ENCODE results near the gene TSPEAR.
A peak's percentile ranks its signal among the peaks of the same experiment; 100 is the strongest.
"Not testable (repeated sequence)": the region's sequence is repeated elsewhere in the genome, so short reads cannot be mapped to it uniquely, and the experiment has no call there.

The TSPEAR gene

DNA sequence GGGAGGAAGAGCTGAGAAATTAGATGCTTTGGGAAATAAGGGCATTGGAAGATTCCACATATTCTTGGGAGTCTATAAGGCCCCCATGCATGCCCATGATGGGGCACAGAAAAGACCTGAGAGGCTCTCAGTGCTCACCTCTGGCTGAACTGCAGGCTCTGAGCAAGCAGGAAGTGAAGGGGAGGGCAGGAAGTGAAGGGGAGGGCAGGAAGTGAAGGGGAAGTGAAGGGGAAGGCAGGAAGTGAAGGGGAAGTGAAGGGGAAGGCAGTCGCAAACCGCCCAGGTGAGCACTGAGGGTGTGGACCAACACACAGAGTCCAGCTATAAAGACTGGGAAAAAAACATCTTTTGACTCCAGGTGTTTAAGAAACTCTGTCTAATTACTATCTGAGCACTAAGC is 80.9 kb downstream of the TSPEAR start:
- DNase-seq (ENCODE audit: low read depth in 2 of 2), result no peak

DNA sequence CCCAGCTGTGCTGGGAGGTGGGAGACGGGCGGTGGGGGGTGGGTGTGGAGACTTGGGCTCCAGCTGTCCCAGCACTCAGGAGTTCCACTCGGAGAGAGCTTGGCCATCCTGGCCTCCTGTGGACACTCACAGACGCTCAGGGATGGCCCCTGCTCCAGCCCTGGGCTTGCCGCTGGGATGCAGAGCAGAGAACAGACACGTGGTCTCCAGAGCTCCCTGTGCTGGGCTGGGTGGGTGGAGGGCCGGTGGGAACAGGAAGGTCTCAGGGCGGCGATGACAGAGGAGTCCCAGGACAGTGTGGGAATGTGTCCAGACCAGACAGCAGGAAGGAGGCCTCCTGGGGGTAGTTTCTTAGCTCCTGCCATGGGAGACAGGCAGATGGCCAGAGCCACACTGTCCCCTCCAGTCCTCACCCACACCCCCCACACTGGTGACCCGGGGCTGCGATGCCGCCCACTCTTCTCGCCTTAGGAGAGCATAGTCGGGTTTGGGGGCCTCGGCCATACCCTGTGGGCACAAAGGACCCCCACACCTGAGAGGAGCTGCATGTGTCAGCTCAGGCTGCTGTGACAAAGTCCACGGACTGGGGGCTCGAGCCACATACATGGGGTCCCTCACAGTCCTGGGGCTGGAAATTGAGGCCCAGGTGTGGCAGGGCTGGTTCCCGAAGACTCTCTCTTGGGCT is 82.5 kb downstream of the TSPEAR start:
- DNase-seq (ENCODE audit: low read depth in 2 of 2), result no peak

DNA sequence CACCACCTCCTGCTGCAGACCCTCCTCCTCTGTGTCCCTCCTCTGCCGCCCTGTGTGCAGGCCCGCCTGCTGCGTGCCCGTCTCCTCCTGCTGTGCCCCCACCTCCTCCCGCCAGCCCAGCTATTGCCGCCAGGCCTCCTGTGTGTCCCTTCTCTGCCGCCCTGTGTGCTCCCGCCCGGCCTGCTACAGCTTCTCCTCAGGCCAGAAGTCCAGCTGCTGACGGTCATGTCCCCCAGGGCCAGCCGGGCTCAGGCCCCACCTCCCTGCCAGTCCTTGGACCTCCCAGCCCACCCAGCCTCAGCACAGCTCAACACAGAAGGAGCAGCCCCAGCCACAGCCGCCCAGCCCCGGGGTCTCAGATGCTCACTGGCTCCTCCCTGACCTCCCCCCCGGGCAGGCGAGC is 83.5 kb downstream of the TSPEAR start:
- not testable (repeated sequence) for DNase-seq (ENCODE audit: low read depth in 2 of 2)

DNA sequence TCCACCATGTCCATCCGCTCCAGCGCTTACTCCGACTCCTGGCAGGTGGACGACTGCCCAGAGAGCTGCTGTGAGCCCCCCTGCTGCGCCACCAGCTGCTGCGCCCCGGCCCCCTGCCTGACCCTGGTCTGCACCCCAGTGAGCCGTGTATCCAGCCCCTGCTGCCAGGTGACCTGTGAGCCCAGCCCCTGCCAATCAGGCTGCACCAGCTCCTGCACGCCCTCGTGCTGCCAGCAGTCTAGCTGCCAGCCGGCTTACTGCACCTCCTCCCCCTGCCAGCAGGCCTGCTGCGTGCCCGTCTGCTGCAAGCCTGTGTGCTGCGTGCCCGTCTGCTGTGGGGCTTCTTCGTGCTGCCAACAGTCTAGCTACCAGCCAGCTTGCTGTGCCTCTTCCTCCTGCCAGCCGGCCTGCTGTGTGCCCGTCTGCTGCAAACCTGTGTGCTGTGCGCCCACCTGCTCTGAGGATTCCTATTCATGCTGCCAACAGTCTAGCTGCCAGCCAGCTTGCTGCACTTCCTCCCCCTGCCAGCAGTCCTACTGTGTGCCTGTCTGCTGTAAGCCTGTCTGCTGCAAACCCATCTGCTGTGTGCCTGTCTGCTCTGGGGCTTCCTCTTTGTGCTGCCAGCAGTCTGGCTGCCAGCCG is 84.1 kb downstream of the TSPEAR start:
- DNase-seq (ENCODE audit: low read depth in 2 of 2), result not testable (repeated sequence)

DNA sequence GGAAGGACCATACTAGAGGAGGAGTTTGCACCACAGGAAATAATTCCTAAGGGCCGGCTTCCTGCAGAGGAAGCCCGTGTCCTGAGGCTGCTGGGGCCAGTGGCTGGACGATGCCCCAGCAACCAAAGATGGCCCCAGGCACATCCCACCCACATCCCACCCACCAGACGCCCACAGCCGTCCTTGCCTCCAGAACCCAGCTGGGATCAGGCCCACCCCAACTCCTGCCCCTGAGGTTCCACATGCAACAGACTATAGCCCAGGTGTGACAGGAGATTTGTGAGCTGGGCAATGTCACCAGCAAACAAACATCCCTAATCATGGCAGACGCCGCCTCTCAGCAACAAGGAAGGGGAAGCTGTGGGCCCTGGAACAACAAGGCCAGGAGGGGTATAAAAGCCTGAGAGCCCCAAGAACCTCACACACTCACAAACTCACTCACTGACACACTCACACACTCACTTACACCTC is 84.7 kb downstream of the TSPEAR start, which contains the start of gene KRTAP10-9:
KRTAP10-9 (plus strand) TSS at position 421 of the 471 bp plus-strand sequence. CDS start 79 bp downstream, outside the sequence.
- no peak for DNase-seq (ENCODE audit: low read depth in 2 of 2)

DNA sequence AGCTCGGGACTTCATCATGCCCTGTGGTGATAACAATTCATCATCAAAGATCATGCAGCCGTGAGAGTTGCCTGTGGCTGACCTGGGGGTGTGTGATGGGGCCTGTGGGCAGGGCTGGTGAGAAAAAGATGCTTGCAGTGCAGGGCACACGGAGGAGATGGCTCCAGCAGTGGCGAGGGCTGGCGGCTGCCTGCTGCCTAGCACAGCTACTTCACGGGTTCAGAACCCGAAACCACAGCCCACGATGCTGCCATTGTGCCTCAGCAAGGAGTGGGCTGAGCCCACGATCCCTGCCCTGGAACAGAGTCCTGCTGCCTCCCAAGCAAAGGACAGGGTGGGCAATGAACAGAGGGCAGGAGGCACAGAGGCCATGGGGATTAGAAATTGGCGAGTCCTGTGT is 85.1 kb downstream of the TSPEAR start:
- no peak for DNase-seq (ENCODE audit: low read depth in 2 of 2)

DNA sequence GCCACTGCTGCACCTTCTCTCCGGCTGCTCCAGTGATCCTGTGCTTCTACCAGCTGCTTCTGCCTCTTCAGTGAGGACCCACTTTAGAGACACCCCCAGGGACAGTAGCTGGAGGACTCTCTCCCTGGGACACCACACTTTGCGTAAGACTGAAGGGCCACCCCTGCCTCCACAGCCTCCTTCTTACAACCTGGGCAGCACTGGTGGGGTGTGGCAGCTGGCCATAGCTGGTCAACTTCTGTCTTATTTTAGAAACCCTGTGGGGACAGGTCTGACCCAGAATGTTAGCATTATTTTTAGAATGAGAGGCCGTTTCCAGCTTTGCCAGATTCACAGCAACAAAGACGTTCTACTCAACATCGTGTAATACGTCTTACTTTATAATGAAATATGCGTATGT is 85.6 kb downstream of the TSPEAR start:
- no peak for DNase-seq (ENCODE audit: low read depth in 2 of 2)

DNA sequence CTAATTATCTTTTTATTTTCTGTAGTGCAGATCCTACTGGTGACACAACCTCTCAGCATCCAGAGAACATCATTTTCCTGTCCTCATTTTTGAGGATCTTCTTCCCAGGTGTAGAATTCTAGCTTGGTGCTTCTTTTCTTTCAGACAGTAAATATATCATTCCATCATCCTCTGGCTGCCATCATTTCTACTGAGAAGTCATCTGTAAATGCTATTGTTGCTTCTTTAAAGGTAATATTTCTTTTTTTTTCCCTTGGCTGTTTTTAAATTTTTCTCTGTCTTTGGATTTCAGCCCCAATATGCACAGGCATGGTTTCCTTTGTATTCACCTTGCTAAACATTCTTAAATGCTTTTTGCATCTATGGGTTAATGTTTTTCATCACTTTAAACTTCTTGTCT is 87.8 kb downstream of the TSPEAR start:
- no peak for DNase-seq (ENCODE audit: low read depth in 2 of 2)

DNA sequence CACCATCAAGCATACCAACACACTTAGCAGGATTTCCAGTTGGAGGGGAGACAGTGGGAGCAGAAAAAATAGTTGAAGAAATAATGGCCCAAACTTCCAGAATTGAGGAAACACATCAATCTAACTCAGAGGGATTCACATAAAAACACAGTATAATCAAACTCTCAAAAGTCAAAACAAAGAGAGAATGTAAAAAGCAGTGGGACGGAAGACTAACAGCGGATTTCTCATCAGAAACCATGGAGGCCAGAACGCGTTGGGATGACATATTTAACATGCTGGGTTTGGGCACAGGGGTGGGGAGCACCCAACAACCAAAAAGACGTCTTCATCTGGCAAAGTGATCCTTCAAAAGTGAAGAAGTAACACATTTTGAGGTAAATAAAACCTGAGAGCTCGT is 91.5 kb downstream of the TSPEAR start:
- DNase-seq (ENCODE audit: low read depth in 2 of 2), result no peak

DNA sequence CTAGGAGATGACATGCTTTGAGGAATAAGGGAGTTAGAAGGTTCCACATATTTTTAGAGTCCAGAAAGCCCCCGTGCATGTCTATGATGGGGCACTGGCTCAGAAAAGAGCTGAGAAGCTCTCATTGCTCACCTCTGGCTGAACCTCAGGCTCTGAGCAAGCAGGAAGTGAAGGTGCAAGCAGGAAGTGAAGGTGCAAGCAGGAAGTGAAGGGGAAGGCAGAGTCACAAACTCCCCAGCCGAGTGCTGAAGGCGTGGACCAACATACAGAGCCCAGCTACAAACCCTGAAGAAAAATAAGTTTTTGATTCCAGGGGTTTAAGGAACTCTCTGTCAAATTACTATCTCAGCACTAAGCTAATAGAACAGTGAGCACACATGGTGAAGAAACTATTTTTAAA is 92.5 kb downstream of the TSPEAR start:
- peak in 1 of 2 donors; percentile 13 for DNase-seq (ENCODE audit: low read depth in 2 of 2)

DNA sequence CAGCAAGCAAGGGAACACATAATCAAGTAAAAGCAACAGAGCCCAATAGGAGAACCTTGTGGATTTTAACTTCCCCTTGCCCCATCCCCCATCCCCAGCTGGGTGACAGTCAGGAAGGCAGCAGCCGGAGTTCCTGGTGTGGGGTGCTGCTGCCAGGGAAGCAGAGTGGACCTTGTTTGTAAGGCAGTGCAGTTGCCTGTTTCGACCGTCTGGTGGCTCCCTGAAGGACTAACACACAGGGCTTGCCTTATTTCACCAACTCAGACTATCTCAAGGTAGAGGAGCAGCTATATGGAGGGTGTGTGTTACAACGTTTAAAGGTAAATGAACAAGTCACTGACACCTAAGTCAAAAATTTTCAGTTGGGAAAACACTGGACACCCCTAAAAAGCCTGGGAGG is 92.9 kb downstream of the TSPEAR start:
- no peak for DNase-seq (ENCODE audit: low read depth in 2 of 2)

DNA sequence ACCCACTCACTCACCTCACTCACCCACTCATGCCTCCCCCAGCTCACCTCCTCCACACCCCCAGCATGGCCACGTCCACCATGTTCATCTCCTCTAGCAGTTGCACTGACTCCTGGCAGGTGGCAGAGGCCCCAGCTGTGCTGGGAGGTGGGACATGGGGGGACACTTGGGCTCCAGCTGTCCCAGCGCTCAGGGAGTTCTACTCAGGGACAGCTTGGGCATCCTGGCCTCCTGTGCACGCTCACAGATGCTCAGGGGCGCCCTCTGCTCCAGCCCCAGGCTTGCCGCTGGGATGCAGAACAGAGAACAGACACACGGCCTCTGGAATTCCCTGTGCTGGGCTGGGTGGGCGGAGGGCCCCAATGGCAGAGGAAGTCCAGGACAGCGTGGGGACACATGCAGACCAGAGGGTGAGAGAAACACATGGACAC is 94.3 kb downstream of the TSPEAR start:
- DNase-seq (ENCODE audit: low read depth in 2 of 2), result no peak

DNA sequence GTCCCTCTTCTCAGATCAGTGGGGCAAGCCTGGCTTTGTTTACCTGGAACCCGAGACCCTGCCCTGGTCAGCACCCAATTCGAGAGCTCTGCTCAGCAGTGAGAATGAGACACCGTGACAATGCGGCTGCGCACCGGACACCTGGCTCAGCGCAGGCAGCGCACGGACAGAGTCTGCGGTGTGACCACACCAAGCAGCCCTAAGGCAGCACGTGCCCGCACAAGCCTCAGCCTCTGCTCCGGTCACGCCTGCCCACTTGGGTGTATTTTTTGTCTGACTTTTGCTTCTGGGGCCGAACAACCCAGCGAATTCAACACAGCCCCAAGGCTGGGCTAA is 94.8 kb downstream of the TSPEAR start:
- no peak for DNase-seq (ENCODE audit: low read depth in 2 of 2)

DNA sequence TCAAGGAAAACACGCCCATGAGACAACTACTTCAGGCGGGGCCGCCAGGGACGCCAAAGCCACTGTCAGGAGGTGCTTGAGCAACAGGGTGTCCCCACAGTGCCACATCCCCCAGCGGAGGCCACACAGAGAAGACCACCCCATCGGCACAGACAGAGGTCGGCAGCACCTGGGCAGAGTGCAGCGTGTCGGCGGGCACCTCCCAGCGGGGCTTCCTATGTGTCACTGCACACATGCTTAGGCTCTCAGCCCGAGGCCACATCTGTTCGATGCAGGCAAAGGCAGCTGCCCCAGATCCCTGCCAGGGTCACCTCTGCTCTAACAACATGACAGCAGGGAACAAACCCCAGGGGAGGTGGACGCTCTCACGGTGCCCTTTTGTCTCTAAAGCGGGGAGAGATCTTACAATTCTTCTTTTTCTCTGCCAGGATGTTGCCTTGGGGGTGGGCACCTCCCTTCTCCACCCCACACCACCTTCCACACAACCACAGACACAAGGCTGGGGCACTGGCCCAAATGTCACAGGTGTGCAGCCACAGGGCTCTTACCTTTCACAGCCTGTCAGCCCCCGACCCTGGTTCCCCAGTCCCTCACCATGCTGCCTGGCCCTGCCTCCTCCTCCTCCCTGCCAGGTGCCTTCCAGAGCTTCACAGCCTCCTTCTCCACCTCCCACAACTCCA is 95.3 kb downstream of the TSPEAR start:
- no peak for DNase-seq (ENCODE audit: low read depth in 2 of 2)

DNA sequence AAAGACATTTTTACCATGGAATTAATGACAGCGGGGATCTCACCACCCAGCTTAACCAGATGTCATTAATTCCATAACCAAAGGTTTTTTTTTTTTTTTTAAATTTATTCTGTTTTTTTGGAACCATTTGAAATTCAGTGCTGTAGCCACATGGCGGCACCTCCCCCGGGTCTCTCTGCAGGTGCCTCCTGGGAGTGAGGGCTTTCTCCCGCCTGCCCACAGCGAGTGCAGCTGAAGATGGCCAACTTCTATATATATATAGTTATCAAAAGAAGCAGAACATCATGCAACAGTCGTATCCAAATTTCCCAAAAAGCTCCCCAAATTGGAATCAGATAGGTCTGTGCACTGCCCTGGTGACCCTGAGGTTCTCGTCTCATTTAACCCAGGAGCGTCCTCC is 95.9 kb downstream of the TSPEAR start:
- DNase-seq (ENCODE audit: low read depth in 2 of 2), result no peak

DNA sequence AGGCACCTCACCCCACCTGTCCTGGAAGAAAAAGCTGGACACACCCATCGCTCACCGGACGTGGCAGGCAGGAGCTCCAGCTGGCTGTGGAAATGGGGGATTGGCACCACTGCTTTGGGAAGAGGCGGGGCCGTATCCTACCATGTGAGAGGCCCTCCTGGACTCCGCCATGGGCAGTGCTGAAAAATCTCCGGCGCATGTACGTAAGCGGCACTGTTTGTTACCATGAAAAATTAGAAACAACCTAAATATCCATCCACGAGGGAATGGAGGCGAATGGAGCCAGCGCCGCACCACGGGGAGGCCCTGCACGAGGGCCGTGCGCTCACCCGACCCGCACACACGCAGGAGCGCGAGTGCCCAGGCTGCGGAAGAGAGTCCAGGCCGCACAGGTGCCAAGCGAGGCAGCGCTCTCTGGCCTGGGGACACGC is 96.4 kb downstream of the TSPEAR start:
- no peak for DNase-seq (ENCODE audit: low read depth in 2 of 2)

DNA sequence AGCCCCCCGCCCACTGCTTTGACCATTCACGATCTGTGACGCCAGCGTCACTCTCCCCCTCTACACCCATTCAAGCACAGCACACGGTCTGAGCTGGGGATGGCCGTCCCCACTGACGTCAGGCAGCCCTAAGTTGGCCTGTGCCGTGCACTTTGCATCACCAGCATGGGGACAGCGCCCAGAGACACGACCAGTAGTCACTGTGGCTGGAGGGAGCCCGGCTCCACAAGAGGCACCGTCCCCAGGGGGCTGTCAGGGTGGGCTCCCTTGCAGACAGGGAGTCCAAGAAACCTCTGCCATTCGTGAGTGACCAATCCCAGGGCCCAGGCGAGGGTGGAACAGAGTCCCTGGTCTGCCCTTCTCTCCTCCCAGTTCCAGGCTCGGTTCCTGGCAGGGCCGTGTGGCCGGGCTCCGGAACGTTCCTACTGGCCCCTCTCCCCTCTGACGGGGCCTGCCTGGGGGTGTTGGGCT is 97.2 kb downstream of the TSPEAR start:
- DNase-seq (ENCODE audit: low read depth in 2 of 2), result no peak

DNA sequence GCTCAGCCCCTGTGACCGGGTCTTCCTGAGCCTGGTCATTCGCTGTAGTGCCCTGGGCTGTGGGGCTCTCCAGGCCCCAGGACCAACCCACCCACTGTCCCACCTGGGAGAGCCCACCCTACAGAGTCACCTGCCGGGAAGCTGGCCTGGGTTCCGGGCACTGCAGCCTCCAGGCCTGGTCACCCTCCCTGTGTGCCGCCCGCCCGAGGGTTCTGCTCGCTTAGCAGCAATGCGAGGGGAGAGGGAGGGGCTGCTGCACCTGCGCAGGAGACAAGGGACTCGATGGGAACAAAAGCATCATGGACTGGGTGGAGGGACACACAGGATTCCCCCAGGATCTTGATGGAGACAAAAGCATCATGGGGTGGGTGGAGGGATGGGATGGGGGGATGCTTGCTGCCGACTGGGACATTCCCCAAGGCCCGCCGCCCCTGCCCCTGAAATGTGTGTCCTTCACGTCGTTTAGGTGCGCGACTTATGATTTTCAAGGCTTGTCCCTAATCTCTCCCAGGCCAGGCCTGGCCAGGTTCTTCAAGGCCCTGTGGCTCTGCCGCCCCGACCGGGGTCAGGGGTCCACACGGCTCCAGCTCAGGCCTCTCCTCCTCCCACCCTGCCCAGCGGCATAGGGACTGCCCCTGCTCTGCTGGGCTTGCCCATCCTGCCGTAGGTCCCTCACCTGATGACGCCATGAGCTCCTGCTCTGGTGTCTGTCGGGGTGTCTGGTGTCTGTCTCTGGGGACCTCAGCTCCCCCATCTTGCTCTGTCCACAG is 97.8 kb downstream of the TSPEAR start:
- DNase-seq (ENCODE audit: low read depth in 2 of 2), result no peak

DNA sequence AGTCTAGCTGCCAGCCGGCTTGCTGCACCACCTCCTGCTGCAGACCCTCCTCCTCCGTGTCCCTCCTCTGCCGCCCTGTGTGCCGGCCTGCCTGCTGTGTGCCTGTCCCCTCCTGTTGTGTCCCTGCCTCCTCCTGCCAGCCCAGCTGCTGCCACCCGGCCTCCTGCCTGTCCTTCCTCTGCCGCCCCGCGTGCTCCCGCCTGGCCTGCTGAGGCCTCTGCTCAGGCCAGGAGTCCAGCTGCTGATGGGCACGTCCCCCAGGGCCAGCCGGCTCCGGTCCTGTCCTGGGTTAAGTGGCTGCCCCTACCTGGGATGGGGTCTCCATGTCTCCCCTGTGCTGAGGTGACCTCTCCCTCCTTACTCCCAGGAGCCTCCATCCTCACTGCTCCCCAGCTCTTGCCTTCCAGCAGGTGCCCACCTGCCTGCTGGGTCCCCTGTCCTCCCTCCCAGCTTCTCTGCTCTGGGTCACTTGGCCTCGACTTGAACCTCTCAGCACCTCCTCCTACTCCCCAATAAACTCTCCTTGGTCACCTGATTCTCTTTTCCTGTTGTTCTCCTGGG is 98.6 kb downstream of the TSPEAR start:
- no peak for DNase-seq (ENCODE audit: low read depth in 2 of 2)

DNA sequence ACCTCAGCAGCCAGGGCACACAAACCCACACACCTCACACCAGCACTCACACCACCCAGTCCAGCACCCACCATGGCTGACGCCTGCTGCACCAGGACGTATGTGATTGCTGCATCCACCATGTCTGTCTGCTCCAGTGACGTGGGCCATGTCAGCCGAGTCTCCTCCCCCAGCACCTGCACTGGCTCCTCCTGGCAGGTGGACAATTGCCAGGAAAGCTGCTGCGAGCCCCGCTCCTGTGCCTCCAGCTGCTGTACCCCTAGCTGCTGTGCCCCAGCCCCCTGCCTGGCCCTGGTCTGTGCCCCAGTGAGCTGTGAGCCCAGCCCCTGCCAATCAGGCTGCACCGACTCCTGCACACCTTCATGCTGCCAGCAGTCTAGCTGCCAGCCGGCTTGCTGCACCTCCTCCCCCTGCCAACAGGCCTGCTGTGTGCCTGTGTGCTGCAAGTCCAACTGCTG is 99.3 kb downstream of the TSPEAR start, which contains the start of gene KRTAP10-8:
KRTAP10-8 (plus strand) TSS at position 51 of the 458 bp plus-strand sequence; CDS start at position 73, 22 bp downstream.
- no peak for DNase-seq (ENCODE audit: low read depth in 2 of 2)

DNA sequence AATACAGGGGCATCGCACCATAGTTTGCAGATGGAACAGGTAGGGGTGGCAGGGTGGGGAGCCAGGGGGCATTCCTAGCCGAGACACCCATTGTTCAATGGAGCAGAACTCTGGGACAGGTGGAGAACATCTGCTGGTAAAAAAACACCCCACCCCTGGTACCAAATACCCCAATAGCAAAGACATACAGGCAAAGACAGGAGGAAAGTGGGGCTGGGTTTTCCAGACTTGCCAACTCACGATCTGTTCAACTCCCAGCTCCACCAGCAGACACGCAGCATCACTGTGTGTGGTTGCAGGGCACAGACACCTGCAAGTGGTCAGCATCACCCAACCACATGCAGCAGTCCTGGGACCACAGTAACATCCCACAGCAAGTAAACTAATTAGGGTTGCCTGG is 99.8 kb downstream of the TSPEAR start:
- DNase-seq (ENCODE audit: low read depth in 2 of 2), result no peak

Measured in stimulated activated CD8-positive, alpha-beta memory T cell treated with anti-CD3 and anti-CD28 coated beads, Interleukin-2, amount 100 ng/mL, for 48 hours (primary cell).